ENCODE results near the gene CFD.
"Not testable (repeated sequence)": the region's sequence is repeated elsewhere in the genome, so short reads cannot be mapped to it uniquely, and the experiment has no call there.

The CFD gene

DNA sequence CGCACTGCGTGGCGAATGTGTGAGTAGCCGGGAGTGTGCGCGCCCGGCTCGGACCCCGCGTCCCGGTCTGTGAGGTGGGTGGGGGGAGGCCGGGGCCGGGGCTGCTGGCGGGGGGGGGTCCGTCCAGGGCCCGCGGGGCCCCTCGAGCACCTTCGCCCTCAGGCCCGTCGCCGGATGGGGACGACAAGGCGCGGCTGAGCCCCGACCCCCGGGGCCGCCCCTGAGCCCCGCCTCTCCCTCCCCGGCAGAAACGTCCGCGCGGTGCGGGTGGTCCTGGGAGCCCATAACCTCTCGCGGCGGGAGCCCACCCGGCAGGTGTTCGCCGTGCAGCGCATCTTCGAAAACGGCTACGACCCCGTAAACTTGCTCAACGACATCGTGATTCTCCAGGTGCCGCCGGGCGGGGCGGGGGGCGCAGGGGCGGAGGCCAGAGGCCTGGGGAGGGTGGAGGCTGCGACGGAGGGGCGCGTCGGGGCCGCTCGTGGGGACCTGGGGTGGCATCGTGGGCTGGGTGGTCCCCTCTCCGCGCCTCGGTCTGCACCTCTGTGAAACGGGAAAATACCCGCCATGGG, 6.4 kb upstream of the CFD start:
- DNase-seq = no peak

DNA sequence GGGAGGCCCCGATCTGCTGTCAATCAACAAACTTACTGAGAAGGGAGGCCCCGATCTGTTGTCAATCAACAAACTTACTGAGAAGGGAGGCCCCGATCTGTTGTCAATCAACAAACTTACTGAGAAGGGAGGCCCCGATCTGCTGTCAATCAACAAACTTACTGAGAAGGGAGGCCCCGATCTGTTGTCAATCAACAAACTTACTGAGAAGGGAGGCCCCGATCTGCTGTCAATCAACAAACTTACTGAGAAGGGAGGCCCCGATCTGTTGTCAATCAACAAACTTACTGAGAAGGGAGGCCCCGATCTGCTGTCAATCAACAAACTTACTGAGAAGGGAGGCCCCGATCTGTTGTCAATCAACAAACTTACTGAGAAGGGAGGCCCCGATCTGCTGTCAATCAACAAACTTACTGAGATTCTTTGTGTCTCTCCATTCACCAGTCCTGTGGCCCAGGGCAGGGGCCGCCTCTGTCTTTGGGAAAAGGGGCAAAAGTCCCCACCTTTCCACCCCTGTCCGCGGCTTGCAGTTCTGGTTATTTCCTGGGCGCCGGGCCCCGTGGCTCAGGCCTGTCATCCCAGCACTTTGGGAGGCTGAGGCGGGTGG, 5.7 kb upstream of the CFD start:
- DNase-seq = not testable (repeated sequence)

DNA sequence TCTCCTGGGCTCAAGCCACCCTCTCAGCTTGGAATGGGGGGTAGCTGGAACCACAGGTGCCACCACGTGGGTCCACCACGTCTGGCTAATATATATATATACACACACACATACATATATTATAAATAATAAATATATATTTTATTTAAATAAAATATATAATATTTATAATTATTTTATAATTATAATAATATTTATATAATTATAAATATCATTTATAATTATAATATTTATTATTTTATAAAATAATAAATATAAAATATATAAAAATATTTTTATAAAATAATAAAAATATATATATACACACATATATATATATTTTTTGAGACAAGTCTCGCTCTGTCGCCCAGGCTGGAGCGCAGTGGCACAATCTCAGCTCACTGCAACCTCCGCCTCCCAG, 4.9 kb upstream of the CFD start:
- no peak for DNase-seq

DNA sequence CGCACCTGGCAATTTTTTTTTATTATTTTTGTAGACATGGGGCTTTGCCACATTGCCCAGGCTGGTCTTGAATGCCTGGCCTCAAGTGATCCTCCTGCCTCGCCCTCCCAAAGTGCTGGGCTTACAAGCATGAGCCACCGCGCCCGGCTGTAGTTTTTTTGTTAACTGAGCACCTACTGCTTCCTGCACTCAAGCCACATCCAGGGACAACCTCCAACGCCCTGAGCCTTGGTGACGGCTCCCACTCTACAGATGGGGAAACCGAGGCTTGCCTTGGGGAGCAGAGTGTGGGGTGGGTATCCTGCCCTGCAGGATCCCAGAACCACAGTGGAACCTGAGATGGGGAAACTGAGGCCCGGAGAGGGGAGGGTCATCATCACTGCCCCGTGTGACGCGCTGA, 4.3 kb upstream of the CFD start:
- DNase-seq = no peak

DNA sequence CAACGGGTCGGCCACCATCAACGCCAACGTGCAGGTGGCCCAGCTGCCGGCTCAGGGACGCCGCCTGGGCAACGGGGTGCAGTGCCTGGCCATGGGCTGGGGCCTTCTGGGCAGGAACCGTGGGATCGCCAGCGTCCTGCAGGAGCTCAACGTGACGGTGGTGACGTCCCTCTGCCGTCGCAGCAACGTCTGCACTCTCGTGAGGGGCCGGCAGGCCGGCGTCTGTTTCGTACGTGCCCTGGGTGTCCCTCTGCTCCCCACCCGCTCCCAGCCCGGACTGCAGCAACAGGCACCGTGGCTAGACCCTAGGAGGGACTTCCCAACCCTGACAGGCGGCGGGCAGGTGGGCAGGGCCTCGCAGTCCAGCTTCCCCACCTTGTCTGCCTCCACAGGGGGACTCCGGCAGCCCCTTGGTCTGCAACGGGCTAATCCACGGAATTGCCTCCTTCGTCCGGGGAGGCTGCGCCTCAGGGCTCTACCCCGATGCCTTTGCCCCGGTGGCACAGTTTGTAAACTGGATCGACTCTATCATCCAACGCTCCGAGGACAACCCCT, 3.8 kb upstream of the CFD start:
- no peak for DNase-seq

DNA sequence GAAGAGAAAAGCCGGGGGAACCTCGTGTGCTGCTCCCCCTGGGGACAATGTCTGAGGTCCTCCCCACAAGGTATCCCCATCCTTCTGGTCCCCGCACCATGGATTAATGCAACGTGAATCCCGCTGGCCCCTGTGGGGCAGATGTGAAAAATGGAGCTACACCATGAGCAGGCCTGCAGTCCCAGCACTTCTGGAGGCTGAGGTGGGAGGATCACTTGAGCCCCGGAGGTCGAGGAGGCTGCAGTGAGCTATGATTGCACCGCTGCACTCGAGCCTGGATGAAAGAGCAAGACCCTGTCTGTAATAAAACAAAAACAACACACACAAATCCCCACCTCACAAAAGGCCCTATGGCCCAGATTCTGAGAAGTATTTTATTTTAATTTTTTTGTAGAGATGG, 1.2 kb upstream of the CFD start:
- no peak for DNase-seq

DNA sequence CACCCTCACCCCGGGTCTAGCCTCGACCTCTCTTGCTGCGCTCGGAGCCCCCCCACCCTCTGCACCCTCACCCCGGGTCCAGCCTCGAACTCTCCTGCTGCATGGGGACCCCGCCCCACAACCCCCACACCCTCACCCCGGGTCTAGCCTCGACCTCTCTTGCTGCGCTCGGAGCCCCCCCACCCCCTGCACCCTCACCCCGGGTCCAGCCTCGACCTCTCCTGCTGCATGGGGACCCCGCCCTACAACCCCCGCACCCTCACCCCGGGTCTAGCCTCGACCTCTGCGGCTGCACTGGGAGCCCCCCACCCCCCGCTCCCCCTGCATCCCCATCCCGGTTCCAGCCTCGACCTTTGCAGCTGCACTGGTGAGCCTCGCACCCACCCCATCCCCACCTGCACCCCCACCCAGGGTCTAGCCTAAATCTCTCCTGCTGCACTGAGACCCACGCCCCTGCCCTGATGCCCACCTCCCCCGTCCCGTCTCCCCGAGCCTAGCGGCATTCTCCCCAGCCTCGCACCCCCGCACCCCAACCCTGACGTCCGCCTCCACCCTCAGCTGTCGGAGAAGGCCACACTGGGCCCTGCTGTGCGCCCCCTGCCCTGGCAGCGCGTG, 1.8 kb downstream of the CFD start:
- DNase-seq = no peak

DNA sequence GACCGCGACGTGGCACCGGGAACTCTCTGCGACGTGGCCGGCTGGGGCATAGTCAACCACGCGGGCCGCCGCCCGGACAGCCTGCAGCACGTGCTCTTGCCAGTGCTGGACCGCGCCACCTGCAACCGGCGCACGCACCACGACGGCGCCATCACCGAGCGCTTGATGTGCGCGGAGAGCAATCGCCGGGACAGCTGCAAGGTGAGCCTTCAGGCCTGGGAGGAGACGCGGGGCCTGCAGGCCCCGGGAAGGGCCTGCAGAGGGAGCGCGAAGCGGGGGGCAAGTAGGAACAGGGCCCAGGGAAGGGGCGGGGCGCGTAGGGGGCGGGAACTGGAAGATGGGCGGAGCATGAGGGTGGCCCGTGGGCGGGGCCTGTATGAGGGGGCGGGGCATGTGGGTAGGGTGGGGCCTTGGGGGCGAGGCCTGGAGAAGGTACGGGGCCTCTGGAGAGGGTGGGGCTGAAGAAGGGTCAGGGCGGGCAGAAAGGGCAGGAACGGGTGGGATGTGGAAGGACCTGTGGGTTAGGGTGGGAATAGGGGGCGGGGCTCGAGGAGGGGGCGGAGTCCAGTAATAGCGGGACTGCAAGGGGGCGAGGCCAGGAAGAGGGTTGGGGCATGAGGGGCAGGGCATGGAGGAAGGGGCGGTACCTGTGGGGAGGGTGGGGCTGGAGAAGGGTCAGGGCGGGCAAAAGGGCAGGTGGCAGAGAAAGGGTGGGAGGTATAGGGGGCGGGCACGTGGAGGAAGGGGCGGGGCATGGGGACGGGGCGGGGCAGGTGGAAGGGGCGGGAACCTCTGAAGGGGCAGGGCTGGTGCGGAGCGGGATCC, 2.5 kb downstream of the CFD start:
- DNase-seq = peak; percentile 74

DNA sequence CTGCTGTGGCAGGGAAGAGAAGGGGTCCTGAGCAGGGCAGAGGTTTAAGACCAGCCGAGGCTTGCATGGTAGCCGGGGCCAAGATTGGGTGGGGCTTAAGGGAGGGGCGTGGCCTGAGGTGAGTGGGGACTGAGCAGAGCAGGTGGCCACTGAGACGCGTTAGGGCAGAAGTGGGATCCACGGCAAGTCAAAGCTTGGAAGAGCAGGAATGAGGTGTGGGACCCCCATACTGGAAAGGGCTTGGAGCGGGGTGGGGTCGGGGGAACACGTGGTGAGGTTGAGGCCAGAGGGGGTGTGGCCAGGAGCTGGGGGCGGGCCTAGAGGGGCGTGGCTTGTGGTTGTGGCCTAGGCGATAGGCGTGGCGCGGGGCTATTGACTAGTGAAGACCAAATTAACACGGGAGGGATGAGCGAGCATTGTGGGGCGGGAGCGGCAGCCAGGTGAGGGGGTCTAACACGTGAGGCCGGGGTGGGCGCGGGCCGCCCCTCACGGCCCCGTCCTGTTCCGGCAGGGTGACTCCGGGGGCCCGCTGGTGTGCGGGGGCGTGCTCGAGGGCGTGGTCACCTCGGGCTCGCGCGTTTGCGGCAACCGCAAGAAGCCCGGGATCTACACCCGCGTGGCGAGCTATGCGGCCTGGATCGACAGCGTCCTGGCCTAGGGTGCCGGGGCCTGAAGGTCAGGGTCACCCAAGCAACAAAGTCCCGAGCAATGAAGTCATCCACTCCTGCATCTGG, 3.3 kb downstream of the CFD start:
- no peak for DNase-seq

DNA sequence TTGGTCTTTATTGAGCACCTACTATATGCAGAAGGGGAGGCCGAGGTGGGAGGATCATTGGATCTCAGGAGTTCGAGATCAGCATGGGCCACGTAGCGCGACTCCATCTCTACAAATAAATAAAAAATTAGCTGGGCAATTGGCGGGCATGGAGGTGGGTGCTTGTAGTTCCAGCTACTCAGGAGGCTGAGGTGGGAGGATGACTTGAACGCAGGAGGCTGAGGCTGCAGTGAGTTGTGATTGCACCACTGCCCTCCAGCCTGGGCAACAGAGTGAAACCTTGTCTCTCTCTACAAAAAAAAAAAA, 3.8 kb downstream of the CFD start:
- no peak for DNase-seq

DNA sequence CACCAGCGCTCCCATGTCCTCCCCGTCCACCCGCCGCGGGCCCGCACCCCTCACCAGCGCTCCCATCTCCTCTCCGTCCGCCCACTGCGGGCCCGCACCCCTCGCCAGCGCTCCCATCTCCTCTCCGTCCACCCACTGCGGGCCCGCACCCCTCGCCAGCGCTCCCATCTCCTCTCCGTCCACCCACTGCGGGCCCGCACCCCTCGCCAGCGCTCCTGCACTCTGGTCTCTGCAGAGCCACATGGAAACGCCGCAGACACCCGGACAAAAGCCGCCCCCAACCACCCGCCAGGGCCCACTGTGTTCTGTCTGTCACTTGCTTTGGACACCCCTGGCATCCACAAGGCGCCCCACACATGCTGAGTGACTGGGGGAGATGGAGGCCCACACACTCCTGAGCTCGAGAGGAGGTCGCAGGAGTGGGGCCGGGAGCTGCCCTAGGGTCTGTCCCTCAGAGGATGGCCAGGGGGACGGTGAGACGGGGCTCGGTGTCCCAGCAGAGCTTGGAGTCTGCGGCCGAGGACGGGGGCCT, 7.4 kb downstream of the CFD start:
- no peak for DNase-seq

DNA sequence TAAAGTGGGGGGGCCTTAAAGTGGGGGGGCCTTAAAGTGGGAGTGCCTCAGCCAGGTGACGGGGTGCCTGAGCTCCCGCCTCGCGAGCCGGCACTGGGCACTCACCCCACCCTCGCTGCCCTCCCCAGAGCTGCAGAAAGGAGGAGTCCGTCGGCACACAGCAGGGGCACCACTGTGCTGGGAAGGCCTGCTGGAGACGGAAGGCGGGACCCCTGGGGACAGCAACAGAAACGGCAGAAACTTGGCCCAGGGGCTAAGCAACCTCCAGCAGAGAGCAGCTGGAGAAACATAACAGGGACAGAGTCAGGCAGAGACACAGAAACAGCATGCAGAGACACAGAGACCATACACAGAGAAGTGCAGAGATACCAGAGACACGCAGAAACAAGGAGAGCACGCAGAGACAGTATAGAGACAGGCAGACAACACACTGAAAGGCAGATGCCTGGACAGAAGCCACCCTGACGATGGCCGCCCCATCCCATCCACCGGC, 7.9 kb downstream of the CFD start:
- no peak for DNase-seq

DNA sequence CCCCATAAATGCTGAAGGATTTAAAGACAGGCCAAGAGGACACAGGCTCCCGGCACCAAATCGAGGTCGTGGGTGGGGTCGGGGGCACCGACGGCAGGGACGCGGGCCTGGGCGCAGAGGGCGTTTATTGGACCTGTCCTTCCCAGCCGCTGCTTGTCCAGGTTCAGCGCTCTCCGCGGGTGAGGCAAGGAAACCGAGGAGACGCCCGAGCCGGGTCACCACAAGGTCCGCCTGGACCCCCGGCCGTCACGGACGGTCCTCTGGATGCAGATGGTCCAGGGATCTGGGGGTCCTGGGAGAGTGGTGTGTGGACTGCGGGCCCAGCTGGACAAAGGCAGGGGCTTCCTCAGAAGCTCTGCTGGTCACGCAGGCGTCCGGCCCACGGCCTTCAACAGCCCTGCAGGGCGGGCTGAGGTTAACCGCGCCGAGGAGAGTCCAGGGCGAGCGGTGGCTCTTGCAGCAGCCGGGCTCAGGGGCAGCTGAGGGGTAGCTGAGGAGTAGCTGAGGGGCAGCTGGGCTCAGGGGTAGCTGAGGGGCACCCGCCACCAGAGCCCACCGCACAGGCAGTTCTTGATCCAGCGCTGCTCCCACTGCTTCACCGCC, 8.5 kb downstream of the CFD start:
- DNase-seq = no peak

DNA sequence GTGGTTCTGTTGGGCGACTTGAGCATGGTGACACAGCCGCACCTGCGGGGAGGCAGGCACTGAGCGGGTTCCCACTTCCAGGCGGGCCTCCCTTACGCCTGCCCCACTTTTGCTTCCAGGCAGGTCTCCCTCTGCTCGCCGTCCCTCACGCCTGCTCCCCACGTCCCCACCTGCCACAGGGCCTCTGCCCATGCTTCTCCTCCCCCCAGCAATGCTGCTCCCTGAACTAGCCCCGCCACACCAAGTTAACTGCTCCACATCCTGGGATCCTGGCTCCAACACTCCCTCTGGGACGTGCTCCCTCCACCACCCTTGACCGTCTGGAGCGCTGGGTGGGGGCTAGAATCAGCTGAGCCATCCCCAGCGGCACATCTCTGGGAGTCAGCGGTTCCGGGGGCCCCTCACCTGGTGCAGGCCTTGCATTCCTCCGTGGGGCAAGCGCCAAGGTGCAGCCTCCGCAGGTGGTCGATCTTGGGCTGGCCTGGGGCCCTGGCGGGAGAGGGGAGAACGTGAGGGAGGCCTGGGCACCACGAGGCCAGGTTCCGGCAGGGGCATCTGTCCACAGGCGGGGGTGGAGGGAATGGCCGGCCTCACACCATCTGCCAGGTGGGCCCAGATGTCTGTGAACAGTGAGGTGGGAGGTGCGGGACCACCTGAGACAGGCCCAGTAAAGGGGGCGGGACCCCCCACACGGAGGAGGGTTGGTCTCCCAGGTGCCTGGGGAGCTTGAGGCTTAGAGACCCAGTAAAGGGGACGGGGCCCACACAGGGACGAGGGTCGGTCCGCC, 9.2 kb downstream of the CFD start:
- DNase-seq = no peak

DNA sequence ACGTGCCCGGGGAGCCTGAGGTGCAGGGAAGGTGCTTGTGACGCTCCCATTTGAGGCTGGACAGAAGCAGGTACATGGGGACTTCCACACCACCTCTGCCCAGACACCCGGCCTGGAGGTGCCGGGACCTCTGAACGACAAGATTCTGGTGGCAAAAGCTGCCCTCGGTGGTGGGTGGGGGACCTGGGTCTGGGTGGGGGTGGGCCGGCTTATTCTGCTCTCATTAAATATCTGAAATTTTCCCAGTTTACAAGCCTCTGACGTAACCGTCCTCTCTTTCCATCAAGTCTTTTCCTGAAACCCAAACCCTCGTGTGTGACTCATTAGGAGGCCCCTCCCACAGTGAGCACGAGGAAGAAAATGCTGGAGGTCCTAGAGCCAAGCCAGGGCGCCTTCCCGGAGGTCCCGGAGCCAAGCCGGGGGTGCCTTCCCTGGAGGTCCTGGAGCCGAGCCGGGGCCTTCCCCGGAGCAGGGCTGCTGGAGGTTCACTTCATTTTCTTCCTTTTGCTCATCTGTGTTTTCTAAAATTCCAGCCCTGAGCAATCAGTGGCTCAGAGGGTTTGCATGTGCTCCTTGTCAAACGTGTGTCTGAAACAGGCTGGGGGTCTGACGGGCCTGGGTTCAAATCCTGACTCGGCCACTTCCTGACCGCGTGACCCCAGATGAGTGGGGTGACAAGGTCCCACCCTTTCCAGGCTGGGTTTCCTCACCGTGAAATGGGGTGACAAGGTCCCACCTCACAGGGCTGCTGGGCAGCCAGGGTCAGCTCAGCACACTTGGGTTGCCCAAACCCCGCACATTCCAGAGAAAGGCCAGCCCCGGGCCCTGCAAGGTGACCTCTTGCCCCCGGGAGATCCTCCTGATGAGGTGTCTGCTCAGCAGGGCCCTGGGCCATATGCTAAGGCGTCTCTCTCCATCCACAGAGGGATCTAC, 10.0 kb downstream of the CFD start:
- DNase-seq = no peak

DNA sequence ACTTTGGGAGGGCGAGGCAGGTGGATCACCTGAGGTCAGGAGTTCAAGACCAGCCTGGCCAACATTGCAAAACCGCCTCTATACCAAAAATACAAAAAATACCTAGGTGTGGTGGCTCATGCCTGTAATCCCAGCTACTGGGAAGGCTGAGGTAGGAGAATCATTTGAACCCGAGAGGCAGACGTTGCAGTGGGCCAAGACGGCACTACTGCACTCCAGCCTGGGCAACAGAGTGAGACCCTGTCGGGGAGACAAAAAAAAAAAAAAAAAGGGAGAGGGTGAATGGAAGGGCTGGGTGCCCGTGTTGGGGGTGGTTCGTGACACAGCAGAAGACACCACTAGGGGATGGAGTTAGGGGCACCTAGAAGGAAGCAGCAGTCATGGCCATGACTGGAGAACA, 10.8 kb downstream of the CFD start:
- DNase-seq = no peak

DNA sequence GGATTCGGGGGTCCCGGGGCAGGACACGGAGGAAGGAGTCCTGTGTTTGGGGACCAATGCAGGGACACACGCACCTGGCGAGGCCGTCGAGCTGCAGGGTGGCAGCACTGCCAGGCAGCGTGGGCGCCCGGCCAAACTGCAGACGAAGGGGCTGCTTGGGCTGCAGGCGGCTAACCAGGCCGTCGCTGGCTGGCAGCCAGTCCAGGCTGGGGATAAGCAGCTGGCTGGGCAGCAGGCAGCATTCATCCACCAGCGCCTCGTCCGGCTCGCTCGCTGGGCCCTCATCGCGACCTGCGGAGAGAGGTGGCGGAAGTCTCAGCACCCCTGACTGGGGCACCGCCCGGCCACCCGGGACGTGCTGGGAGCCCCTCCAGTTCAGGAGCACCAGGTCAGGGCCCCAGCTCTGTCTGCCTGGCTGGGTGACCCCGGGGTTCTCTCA, 11.5 kb downstream of the CFD start:
- DNase-seq = no peak

DNA sequence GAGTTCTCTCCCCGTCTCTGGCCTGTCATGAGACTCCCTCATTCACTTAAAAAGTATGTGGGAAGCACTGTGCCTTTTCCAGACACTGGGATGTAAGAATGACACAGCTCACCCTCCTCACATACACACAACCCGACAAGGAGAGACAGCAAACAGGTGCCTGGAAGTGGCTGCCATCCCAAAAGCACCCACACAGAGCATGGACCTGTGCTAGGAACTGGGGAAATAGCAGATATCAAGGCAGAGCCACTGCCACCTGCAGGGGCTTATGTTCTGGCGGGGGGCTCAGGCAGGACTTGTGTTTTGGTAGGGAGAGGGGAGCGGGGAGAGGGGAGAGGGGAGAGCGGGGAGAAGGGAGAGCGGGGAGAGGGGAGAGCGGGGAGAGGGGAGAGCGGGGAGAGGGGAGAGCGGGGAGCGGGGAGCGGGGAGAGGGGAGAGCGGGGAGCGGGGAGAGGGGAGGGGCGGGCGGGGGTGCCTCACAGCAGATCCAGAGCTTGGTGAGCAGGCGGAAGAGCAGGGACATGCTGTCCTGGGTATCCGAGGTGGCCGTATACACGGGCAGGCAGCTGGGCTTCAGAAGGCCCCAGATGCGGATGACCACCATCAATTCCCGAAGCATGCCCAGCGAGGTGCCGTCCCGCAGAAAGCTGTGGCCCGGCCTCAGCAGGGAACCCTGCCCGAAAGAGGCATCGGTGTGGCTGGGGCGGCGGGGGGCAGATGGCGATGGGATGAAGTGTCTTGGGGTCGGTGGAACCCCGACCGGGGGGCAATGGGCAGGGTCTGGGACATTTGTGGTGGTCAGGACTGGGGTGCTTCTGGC, 12.2 kb downstream of the CFD start:
- no peak for DNase-seq

DNA sequence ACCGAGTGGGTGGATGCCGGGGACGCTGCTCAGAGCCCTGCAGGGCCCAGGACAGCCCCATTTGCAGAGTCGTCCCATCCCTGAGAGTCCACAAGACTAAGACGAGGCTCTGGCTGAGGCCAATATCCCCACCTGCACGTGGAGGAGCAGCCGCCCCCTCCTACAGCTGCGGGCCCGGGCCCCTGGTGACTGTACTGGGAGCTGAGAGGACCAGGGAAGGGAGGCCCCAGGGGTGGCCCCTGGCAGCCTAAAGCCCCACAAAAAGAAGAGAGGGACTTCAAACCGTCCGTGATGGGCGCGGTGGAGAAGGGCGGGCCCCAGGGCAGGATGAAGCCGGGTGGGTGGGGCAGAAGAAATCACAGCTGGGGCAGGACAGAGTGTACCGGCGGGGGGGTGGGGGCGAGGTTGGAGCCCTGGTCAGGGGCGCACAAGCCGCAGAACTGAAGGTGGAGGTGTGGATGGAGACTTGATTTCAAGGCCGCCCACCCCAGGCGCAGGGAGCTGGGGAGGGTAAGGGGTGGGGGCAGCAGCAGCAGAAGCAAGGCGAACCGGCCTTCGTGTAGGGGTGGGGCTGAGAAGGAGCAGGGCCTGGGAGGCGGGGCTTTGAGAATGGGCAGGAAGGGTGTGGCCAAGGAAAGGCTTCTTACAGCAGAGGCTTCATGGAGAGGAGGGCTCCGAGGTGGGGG, 12.9 kb downstream of the CFD start:
- no peak for DNase-seq

Data from GF-D8 (cell line).